HG02759 (cell line): ENCODE results near the gene ZXDC.

Experiments used
- ATAC-seq: cut with Tn5 transposase; IDR thresholded peaks from one replicate; pipeline ENCODE4 v1.9.1; 2021; ENCODE audit warnings: mild to moderate bottlenecking, moderate library complexity; ENCODE audit not compliant: unreplicated experiment

Gene ZXDC

DNA sequence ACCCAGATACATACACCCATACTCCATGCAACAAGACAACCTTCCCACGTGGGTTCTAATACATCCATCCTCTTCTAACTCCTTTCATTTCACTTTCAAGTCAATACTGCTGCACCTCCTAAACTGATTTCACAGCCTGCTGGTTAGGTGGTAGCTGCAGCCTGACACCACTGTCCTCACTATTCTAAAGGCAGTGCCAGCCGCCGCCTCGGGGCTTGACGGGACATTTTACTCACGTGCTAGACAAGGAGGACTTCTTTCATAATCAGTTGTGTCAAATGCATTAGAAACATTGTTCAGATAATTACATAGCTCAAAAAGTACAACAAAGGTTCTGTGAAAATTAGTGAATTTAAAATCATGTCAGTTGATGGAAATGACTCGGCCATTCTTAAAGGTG is 35.6 kb upstream of the ZXDC start:
- no peak for ATAC-seq

DNA sequence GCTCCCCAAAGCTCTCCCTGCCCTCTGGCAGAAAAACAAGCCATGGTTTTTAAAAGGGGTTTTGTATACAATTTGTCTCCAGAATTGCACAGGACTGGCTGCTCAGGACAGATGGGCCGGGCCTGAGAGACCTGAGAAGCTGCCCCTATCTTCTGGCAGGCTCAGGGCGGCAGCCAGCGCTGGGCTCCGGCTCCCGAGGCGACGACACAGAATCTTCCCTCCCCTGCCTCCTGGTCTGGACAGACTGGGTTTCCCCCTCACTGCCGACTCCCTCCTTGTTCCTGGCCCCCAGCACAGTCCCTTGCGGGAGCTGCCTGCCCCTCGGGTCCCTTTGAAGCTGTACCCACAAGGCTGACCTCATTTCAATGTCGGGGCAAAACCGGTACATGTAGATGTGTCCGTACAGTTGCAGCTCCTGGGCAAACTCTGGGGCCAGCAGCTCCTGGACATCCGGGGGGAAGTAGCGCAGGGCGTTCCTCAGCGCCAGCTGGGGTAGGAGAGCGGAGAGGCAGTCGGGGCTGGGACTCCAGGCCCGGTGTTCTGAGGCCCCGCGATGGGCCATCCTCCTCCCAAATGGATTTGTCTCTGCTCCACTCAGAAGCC is 34.7 kb upstream of the ZXDC start:
- ATAC-seq, result no peak

DNA sequence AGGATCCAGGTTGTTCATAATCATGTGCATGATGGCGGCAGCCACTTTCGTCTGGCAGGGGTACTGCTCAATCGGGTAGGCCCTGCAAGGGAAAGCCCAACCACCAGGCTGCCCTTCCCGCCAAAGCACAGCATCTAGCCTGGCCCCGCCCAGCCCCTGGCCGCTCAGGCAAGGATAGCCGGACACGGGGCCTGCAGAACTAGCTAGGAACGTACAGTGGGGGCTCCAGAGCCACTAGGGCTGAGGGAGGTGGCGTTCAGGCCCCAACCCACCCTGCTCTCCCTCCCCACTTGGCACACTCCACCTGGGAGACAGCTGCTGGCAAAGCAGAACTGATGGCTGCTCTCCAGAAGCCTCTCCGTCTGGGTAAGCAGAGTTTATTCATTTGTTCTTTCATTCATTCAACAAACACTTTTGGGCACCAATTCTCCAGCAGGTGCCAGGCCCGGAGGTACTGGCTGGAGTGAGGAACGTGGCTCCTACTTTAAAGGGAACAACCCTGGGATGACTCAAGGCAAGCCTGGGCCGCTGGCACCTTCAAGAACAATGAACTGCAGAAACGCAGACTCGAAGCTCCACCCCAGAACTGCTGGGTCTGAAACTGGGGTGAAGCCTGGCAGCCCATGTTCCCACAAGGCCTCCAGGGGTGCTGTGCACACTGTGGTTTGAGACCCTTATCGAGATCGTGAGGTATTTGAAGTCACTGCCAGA is 34.1 kb upstream of the ZXDC start:
- no peak for ATAC-seq

DNA sequence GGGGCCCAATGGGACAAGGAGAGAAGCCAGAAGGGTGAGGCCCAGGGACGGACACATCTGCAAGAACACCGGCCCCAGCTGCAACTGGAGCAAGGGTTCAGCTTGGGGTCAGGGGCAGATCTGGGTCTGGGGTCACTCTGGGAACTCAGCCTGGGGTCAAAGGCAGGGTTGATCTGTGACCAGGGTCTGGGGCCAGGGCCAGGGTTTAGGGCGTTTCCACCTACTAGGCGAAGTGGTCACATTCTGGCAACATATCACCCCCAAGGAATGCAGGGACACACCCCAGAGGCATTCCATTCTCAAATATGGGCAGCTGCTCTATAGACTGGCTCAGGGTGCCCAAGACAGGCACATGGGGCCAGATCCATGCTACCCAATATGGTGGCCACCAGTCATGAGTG is 32.9 kb upstream of the ZXDC start:
- no peak for ATAC-seq

DNA sequence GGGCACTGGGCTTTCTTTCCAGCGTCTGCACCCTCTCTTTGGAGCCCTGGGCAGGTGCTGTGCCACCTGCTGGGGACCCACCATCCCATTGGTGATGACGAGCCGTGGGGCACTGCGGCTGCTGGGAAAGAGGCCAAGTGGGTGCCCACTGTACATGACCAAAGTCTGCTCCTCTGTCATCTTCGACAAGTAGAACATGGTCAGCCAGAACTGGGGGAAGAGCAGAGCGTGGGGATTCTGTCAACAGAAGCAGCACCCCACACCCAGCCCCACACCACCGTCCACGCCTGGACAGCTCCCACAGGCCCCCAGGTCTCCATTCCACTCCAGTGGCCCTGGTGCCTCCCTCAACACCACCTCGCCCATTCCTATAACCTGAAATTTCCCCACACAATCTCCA is 32.2 kb upstream of the ZXDC start:
- ATAC-seq, result no peak

DNA sequence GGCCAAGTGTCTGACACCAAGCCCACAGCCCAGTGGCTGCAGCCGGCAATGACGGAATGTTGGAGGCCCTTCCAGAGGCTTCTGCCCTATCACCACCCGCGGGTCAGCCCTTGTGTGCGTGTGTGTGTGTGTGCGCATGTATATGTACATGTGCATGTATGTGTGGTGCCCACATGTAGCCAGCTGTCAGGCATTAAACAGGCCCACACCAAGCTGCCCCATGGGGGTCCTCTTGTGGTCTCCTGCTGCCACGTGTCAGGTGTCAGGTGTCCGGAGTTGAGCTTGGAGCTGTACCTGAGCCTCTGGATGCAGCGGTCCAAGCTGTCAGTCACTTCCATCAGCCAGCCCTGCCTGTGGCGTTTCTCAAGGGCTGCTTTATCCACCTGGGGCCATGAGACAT is 28.0 kb upstream of the ZXDC start:
- ATAC-seq, result no peak

DNA sequence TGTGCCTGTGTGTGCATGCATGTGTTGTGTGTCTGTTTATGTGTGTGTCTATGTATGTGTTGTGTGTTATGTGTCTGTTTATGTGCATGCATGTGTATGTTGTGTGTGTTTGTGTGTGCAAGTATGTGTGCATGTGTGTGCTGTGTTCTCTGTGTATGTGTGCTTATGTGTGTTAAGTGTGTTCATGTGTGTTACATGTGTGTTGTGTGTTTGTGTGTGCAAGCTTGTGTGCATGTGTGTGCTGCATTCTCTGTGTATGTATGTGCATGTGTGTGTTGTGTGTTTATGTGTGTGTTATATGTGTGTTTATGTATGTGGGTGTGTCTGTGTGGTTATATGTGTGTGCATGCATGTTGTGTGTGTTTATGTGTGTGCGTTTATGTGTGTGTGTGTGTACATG is 27.0 kb upstream of the ZXDC start:
- ATAC-seq, result no peak

DNA sequence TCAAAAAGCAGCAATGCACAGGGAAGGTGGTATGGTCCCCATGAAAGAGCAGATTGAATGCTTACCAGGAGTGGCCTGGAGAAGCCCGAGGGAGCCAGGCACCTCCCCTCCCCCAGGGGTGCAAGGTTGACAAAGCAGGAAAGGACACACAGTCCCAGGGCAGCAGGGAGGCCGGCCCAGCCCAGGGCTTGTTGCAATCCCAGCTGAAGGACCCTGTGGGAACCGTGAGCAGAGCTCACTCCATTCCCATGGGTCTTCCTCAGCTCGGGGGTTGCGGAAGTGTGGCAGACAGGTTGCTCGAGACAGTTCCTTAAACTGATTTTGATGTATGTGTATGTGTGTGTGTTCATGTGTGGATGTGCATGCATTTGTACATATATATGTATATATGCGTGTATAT is 26.0 kb upstream of the ZXDC start:
- ATAC-seq, result no peak

DNA sequence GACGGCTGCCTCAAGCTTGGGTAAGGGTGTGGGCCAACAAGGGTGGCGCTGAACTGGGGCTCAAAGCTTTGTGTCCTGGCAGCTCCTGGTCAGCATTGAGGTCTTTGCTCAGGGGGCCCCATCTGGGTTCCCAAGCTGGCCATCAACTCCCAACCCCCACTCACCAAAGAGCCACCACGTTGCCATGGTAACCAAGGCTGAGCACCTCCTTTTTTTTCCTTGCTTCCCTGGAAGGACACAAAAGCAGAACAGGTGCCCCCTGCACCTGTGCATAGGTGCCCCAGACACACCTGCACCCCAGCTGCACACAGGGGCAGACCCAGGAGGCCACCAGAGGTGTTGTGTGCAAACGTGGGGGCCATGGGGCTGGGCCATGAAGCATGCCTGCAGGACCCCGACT is 25.4 kb upstream of the ZXDC start:
- ATAC-seq, result no peak

DNA sequence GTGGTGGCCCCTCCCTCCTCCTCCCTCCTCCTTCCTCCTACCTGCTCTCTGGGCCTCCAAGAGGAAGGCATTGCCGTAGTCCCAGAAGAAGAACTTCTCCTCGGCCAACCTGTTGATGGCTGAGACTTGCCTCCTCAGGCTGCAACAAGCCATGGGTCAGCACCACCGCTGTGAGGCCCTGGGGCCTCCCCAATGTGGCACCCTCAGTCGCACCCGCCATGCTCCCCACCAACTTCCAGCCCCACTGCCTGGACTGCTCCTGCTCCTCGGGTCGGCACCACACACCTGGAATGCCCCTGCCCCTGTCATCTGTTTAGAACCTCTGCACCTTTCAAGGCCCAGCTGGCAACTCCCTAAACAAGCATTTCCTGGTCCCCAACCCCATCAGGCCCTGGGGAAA is 24.3 kb upstream of the ZXDC start:
- ATAC-seq, result no peak

DNA sequence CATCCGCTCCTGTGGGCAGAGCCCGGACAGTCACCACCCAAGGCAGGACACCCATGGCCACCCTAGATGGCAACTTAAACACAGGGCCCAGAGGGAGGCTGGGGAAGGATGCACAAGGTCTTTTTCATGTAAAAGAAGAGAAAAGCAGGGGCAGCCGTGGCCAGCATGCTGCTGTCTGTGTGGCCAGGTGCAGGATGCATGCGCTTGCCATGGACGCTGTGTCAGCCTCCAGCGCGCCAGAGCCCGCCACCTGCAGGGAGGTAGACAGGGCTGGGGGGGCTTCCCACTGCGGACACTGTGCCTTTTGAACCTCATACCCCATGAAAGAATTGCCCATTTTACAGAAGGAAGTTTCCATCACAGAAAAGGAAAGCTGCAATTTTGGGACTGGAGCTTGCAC is 23.7 kb upstream of the ZXDC start:
- ATAC-seq, result no peak

DNA sequence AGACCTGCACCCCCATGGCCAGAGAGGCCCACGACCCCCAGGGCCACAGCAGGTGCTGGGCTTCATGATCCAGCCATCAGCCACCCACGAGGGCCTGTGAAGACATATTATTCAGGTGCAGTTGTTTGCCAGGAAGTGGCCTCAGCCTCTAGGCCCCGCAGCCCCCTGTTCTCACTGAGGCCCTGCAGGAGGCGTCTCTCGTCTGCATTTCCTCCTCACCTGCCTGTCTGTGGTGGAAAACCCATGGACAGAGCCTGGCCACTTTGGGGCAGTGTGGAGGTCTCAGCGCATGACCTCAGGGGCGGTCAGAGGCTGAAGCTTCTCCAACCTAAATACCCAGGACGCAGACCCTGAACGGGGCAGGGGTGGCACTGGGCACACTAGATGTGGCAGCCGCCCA is 23.2 kb upstream of the ZXDC start:
- ATAC-seq, result no peak

DNA sequence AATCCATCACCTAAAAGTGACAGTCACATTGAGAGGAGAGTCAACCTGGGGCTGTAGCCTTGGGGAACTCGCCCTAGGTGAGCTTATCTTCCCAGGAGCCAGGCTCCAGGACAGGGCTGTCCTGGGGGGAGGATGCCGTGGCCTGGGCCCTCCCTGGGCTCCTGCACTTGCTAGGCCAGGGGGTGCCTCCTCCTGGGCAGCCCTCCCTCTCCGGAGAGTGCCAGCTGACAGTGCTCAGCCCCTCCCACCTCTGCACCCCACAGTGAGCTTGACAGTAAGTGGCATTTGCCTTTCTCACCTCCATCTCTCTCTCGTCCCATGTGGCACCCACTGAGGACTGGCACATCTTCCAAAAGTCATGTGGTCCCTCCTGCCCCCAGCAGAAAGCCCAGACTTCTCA is 22.8 kb upstream of the ZXDC start:
- ATAC-seq, result no peak

DNA sequence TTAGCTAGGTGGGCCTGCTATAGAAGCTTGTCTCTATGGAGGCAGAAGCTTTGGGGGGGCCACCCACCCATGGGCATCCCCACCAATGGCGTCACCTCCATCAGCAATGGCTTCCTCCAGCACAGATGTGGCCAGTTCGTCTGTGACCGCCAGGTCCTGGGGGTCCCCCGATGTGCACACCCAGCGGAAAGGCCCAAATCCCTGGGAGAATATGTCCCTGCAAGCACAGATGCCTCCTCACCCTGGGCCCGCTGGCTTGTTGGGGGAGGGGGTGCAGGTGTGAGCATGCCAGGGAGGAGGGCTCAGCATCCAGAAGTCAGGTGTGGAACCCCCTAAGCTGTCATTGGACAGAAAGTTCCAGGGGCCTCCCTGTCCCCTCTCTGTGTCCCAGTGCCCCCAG is 22.3 kb upstream of the ZXDC start:
- no peak for ATAC-seq

DNA sequence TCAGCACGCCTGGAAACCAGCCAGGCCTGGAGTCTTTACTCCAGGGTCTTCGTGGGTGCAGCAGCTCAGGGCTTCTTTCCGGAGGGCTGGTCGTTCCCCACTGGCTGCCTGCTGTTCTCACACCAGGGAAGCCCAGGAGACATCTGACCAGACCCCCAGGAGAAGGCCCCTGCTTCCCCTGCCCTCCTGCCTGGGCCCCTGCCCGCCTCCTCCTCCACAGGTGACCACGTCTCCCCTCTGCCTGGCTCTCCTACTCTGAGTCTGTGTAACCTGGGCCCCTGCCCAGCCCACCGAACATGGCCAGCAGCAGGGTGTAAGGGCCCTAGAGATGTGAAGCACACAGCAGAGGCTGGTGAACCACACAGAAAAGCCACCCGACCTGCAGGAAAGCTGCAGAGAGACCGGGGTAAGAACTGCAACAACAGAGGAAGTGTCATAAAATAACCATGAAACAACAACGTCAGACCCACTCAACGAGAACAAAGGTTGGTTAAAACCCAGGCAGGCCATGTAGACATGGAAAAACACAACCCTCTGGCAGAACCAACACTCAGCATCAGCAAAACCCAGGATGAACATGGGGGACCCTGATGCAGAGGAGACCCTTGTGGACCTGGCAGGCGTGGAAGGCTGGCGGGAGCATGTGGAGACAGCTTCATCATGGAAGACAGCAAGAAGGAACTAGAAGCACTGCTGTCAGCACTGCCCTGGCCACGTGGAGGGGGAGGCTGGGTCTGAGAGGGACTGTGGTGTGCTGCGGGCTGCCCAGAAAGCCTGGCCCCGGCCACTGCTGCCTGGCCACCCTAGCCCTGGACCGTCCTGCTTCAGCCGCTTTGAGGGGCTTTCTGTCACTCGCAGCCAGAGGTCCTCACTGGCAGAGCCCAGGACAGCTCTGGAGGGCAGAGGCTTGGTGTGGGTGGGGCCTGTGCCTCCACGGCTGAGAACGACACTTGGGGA is 21.5 kb upstream of the ZXDC start:
- ATAC-seq, result no peak

DNA sequence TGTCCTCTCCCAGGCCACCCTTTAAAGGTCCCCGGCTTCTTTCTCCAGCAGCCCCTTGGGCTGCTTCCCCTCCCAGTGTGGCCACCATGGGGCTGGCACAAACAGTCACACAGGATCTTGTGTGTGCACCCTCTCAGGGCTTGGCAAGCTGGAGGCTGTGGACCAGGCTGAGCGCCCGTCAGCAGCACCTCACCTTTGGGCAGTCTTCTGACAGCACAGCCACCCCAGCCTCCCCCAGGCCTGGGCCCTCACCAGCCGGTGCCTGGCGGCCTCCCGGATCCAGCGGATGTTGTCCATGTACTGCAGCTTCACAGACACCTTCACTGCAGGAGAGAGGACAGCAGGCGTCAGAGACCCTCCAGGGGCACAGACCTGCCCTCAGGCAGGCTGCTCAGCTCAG is 20.1 kb upstream of the ZXDC start:
- ATAC-seq, result no peak

DNA sequence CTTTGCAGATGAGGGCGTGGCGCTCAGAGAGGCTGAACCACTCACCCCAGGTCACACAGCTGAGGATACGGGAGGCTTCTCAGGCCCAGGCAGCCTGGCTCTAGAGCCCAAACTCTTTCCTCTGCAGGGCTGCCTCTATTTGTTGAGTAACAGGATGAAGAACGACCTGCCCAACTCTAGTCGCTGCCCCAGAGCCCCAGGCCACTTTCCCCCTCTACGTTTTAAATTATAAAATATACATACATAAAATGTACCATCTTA is 19.2 kb upstream of the ZXDC start:
- ATAC-seq, result no peak

DNA sequence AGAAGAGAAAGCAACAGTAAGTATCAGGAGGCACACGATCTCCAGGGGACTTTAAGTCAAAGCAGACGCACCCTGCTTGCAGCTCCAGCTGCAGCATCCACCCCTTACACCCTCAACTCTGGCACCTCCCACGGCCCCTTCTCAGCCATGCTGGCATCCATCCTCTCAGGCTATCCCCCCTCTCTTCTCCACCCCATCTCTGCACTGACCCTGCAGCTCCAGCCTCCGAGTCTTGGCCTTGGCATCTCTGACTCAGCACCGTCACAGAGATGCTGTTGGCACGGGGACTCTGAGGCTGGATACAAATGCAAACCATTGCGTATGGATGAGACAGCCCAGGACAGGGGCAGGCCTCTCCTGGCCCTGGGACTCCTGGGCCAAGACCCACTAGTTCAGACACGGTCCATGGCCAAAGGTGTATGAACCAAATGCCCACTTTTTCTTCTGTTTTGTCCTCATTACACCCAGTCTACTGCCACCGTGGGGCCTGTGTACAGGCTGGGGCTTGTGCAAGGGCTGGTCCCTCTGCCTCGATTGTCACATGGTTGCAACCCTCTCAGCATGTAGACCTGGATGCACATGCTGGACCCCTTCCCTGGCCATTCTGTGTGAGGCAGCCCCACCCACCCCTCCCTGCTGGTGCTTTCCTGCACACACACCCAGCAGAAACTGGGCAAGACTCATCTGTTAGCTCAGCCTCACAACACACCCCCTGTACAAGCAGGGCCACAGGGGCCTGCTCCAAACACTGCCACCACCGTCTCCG is 18.7 kb upstream of the ZXDC start:
- no peak for ATAC-seq

DNA sequence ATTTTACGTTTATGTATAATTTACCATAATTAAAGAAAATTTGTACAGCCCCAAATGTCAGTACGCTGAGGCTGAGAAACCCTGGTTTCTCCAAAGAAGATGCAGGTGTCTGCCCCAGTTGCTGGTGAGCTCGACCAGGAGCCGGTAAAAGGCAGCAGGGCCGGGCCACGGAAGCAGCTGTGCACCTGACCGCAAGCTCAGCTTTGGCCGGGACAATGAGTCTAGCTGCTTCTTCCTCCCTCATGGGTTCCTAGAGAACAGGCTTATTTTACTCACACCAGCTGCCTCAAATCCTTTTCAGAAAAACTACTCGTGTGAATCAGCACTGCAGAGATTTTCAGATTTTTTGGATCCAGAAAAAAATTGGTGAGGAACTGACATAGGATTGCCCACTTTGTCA is 18.0 kb upstream of the ZXDC start:
- no peak for ATAC-seq

DNA sequence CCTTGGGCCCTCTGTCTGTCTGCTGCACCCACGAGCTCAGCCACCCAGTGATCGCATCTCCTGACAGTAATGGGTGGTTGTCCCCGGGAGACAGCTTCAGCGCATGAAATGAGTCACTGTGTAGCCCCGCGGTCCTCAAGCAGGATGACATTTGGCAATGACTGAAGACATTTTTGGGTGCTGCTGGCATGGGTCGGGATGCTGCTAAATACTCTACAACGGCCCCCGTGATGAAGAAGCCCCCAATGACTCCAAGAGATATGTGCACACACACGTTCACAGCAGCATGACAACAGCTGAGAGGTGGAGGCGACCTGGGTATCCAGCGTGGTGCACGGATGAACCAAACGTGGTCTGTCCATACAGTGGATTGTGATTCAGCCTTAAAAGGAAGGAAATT is 17.4 kb upstream of the ZXDC start:
- ATAC-seq, result no peak

DNA sequence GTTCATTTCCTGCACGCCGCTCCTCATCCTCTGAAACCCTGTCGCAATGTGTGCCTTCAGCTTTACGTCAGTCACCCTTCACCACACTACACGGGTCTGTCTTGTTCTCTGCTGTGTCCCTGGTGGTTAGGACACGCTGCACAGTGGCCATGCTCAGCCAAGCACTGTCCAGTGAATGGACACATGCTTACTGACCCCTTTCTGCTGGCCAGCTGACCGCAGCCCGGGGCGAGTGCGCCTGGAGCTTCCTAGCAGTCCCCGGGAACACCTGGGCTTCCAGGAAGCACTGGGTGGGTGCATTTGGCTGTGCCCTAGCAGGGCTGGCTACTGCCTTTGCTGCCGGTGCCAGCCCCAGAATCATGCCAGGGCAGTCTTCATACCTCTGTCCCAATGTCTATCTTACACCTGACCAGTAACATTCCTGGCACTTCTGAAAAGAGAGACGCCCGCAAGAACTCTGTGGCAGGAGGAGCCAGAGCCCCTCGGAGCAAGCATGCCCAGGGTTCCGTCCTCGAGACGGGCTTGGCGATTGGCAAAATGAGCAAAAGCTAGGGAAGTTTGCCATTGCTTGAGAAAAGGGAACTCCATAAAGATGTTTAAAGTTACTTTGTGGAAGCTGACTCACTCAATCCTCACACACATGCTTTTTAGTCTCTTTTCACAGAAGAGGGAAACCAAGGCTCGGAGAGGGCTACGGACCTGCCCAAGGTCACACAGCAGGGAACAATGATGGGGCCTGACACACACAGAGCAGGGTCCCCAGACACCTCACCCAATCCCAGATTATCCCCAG is 15.7 kb upstream of the ZXDC start:
- no peak for ATAC-seq
